ENCODE results near the gene PACRGL.

- no peak for TF ChIP-seq EP300 (IDR thresholded peaks at IDR 0.05)
- TF ChIP-seq POLR2AphosphoS5 (IDR thresholded peaks at IDR 0.05), result no peak
- no peak for TF ChIP-seq POLR2A (IDR thresholded peaks at IDR 0.05)
- no peak for TF ChIP-seq CTCF (IDR thresholded peaks at IDR 0.05)
These were observed 12.4 kb upstream of the PACRGL start for GRCh38 chr4:20687864-20688263.
